HG02798 (cell line): ENCODE results near the gene ZFP64.

Experiments used
- ATAC-seq: cut with Tn5 transposase; IDR thresholded peaks from one replicate; pipeline ENCODE4 v1.9.1; 2021; ENCODE audit warnings: mild to moderate bottlenecking; ENCODE audit not compliant: unreplicated experiment, poor library complexity

ZFP64 gene

GRCh38 chr20:52118696-52119095, 72.9 kb downstream of the ZFP64 start:
- no peak for ATAC-seq

- no peak for ATAC-seq
Measured at GRCh38 chr20:52118016-52118623, 73.5 kb downstream of the ZFP64 start.

- ATAC-seq = no peak
Measured at GRCh38 chr20:52110456-52110855, 81.1 kb downstream of the ZFP64 start.

- no peak for ATAC-seq
Measured at GRCh38 chr20:52105442-52106422, 85.8 kb downstream of the ZFP64 start.

GRCh38 chr20:52104546-52105441, 86.8 kb downstream of the ZFP64 start:
- ATAC-seq = no peak

GRCh38 chr20:52103913-52104545, 87.5 kb downstream of the ZFP64 start:
- ATAC-seq = no peak

GRCh38 chr20:52103335-52103912, 88.2 kb downstream of the ZFP64 start:
- ATAC-seq = no peak

GRCh38 chr20:52102559-52102958, 89.0 kb downstream of the ZFP64 start:
- no peak for ATAC-seq

GRCh38 chr20:52102126-52102525, 89.5 kb downstream of the ZFP64 start:
- no peak for ATAC-seq
